Eye (tissue), 1 donor: ENCODE measurements around the gene CCDC14.

Source experiments
- DNase-seq: peaks from one replicate; pipeline ENCODE4 v3.0.0-alpha.2; 2015

The CCDC14 gene

GRCh38 chr3:123961508-123961856 is 453 bp upstream of the CCDC14 start:
- no peak for DNase-seq

DNA sequence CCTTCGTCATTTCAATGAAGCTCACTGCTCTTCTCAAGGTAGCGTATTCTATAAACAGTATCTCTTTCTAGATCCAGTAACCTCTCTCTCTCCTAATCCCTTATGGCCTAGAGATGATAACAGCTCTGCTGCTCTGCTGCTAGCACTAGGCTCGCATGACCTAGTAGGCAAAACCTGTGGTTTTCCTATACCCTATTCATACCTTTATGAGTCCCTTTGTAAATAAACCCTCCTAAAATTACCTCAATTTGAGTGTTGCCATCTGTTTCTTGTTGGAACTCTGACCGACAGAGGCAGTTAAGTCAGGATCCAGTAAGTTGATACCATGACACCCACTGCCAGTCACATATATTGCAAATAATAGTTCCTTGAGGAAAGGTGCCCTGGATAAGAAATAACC is 7.3 kb downstream of the CCDC14 start:
- DNase-seq = no peak

DNA sequence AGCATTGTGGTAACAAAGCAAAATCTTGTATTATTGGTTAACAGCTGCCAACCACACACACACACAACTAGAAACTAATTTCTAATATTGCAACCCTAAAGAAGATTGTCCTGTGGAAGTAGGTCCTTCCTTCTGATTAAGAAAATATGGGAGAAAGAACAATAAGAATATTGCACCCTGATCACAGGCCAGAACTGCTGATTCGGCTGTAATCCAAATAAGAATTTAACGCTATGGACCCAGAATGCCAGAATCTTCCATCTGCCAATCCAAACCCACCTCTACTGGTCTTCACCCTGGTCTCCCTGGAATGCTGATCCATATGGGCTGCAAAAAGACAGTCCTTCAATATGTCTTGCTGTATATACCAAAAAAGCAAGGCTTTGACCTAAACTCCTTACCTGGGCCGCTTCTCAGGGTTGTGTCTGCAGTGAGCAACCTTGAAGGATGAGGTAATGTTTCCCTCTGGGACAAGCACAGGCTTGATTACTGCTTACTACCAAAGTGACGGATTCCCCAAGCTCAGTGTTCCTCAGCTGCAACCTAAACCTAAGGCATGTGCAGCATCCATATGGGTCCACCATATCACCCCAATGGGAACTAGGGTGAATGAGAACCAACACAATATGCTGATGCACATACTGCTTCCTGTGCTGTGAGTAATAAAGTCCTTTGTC is 8.0 kb downstream of the CCDC14 start:
- no peak for DNase-seq

GRCh38 chr3:123951522-123952447 is 9.2 kb downstream of the CCDC14 start:
- no peak for DNase-seq

DNA sequence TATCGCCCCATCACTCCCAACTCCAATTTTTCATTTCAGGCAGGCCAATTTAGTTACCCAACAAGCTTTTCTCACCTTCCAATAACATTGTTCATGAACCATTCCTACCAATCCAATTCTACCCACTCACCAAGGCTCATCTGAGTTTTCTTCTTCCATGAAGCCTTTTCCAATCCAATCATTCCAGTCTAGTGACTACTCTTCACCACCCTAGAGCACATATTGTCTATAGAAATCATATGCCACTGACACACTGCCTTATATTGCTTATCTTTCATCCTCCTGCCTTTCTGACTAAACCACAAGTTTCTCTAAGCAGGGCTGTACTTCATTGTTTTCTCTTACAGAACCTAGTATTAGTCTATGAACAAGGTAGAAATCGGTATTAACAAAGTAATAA is 11.4 kb downstream of the CCDC14 start:
- DNase-seq = no peak

DNA sequence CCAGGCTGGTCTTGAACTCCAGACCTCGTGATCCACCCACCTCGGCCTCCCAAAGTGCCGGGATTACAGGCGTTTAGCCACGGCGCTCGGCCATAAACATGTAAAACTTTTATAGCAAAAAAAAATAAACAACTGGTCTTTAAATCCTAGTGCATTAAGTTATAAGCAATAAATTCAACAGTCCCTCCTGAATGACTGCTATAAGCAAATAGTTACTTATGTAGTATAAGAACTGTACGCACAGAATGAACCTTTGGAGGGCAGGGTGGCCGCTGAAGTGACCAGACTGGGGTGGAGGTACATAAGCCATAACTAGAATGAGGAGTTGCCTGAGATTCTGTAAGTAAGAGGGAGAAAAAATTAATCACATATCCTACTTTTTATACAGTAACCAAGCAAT is 12.6 kb downstream of the CCDC14 start:
- DNase-seq = no peak

DNA sequence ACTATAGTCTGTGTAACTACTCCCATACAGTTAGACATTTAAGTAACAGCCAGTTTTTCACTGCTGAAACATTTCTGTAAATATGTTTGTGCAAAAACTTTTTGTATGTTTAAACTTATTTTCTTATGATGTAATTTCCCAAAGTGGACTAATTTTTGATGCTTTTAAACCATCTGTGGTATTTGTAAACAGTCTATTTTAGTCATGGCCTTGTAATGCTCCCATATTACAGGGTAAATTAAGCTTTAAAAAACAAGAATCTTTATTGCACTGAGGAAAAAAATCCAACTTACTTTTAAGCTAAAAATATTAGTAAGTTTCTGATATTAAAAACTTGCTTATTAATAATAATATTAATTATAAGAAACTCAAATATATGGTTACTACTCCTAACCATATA is 13.5 kb downstream of the CCDC14 start:
- no peak for DNase-seq

GRCh38 chr3:123941542-123941941 is 19.5 kb downstream of the CCDC14 start:
- no peak for DNase-seq

DNA sequence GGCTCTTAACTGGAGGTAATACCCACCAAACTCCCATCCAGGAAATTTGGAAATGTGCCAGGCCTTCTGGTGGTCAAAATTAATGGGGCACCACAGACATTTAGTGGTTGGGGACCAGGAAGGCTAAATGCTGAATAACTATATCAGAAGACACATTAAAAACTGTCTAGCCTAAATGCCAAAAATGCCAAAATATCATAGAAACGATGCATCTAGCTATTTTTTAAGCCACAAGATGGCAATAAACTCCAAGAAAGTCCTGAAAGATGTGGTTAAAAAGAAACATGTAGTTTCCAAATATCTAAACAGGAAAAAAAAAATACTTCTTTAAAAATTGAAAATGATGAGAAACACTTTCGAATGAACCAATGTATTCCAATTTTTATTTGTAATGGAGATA is 19.9 kb downstream of the CCDC14 start:
- DNase-seq = no peak

DNA sequence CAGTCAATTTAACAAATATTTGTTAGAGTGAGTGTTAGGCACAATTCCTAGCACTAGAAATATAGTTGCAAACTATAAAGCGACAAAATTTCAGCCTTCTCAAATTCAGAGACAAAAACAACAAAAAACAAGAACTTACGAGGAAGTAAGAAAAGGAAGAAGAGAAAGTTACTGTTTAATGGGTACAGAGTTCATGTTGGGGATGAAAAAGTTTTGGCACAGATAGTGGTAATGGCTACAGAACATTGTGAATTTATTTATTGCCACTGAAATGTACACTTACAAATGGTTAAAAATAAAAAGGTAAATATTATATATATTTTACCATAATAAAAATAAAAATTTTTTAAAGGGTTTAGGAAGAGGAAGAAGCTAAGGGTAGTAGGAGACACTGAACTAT is 21.3 kb downstream of the CCDC14 start:
- no peak for DNase-seq

DNA sequence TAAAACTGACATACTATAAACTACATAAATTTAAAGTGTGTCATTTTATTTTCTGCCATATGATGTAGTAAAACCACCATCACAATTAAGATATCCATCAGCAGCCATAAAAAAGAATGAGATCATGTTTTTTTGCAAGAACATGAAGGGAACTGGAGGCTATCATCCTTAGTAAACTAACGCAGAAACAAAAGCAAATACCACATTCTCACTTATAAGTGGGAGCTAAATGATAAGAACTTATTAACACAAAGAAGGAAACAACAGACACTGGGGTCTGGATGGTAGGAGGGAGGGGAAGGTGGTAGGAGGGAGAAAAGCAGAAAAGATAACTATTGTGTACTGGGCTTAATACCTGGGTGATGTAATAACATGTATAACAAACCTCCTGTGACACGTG is 24.6 kb downstream of the CCDC14 start:
- no peak for DNase-seq

DNA sequence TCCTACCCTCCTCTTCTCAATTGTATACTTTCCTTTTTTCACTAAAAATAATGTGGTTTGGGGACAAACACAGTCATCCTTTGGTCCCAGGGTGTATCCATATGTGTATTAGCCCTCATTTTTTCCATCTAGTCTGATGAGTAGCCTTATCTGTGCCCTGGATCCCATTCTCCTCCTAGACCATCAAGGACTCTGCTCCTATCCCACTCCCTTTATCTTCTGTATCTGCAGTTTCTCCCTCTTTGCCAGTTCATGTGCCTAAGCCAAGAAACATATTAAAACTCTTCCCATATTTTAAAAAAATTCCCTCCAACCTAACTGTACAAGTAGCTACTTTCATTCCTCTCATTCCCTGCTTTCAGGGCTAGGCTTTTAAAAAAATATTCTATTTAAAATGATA is 25.2 kb downstream of the CCDC14 start:
- DNase-seq = no peak

DNA sequence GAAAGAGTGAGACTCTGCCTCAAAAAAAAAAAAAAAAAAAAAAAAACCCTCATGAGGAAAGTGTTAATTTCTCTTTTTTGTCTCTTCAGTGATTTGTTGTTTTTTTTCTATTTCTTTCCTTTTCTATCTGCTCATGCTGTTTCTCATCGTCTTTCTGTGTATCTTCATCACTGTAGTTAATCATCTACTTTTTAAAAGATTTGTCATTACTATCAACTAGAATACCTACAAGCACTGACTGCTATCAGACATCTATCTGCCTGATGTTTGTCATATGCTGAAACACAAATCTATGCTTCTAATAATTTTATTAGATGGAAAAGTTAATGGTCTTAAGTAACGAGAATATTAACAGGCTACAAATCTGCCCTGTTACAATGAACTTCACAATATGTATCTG is 26.8 kb downstream of the CCDC14 start:
- DNase-seq = no peak

- DNase-seq = no peak
These were observed 30.6 kb downstream of the CCDC14 start for GRCh38 chr3:123930445-123930844.

- no peak for DNase-seq
These were observed 31.7 kb downstream of the CCDC14 start for GRCh38 chr3:123929325-123929724.

GRCh38 chr3:123926396-123926795 is 34.6 kb downstream of the CCDC14 start:
- DNase-seq = no peak

DNA sequence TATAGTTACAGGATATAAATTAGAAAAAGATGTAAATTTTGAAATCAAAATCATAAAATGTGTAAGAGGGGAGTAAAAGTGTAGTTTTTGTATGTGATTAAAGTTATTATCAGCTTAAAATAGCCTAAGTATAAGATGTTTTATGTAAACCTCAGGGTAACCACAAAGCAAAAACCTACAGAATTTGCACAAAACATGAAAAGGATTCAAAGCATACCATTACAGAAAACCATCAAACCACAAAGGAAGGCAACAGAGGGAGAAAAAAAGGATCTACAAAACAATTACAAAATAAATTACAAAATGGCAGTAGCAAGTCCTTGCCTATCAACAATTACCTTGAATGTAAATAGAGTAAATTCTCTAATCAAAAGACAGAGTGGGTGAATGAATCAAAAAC is 40.2 kb downstream of the CCDC14 start:
- no peak for DNase-seq

DNA sequence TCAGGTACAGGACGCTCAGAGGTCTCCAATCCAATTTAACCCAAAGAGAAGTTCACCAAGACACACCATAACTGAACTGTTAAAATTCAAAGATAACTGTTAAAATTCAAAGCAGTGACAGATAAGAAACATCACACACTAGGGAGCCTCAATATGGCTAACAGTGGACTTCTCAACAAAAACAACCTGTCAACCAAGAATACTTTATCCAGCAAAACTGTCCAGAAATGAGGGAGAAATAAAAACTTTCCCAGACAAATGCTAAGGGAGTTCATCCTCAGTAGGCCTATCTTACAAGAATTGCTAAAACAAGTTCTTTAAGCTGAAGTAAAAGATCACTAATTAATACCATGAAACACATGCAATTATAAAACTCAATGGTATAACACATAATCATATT is 40.6 kb downstream of the CCDC14 start:
- peak; percentile 28 for DNase-seq

GRCh38 chr3:123919353-123919752 is 41.7 kb downstream of the CCDC14 start:
- no peak for DNase-seq

GRCh38 chr3:123914829-123915228 is 46.2 kb downstream of the CCDC14 start:
- DNase-seq = no peak

DNA sequence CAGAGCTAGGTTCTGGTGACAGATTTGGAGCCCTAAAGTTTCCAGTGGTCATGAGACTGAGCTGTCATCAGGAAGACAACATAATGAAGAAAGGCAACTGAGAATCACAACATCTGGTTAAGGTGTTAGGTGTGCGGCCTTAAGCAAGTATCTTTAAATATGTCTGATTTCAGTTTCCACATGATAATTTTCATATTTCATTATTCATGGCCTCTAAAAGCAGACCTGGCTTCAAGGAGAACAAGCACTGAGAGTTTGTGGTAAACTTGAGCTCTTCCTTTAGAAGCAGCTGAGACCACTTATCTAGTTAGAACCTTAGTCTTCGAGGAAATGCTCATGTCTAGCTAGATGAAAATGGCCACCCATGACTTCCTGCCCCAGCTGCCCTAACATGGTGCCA is 51.2 kb downstream of the CCDC14 start:
- no peak for DNase-seq

DNA sequence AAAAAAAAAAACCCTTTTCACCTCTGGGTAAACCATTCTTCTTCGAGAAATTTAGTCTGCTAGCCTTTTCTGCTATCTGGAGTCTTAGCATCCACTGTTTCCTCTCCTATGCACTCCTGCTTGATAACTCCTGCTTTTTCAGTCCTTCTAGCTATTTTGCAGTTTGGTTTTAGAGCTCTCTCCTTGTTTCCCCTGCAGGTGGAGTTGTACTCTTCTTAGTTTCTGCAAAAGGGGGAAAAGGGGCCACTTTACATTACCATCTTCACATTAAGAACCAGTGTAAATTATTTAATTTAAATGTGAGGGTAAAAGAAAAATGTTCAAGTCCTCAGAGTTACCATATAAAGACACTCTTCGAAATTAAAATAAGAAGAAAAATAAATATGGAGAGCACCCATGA is 53.3 kb downstream of the CCDC14 start:
- no peak for DNase-seq

DNA sequence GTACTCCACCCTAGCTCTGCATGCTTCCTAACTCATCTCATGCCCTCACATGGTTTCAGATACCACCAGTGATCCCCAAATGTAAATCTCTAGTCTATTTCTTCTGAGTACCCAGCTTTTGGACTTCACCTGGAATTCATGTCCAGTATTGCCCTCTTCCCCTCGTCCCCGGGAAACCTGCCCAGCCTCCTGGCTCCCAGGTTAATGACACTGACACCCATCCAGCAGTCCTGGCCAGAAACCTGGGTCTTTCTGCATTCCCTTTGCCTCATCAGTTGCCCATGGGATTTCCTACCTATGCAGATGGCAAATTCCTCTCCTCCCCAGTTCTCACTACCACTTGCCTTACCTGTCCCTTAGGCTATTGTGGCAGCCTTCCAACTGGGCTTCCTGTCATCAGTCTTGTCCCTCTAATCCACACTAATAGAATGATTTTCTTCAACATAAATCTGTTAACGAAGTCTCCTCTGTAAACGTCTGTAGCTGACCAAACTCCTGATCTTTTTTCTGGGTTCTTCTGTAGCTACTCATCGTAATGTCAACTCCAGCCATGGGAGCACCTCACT is 61.6 kb downstream of the CCDC14 start:
- no peak for DNase-seq

GRCh38 chr3:123893012-123893411 is 68.0 kb downstream of the CCDC14 start:
- DNase-seq = no peak
